HEK293 (cell line): ENCODE data around the gene ZFP3.

Experiments
- FEZF1 ChIP-seq: fragments of 450-650 bp; formaldehyde crosslinking; IDR thresholded peaks from 2 replicates; pipeline ENCODE4 v1.5.1; 2016; ENCODE audit warnings: missing biosample characterization, missing genetic modification characterization
- GLI4 ChIP-seq: fragments of 450-650 bp; formaldehyde crosslinking; IDR thresholded peaks from 2 replicates; pipeline ENCODE4 v1.5.1; 2016; ENCODE audit warnings: missing biosample characterization, missing genetic modification characterization
- KLF10 ChIP-seq: fragments of 450-650 bp; IDR thresholded peaks from 2 replicates; pipeline ENCODE4 v1.5.1; 2018; ENCODE audit warnings: missing biosample characterization, mild to moderate bottlenecking, missing genetic modification characterization
- KLF16 ChIP-seq: fragments of 450-650 bp; formaldehyde crosslinking; IDR thresholded peaks from 2 replicates; pipeline ENCODE4 v1.5.1; 2017; ENCODE audit warnings: missing biosample characterization, missing genetic modification characterization
- OSR2 ChIP-seq: fragments of 450-650 bp; formaldehyde crosslinking; IDR thresholded peaks from 2 replicates; pipeline ENCODE4 v1.5.1; 2016; ENCODE audit warnings: missing biosample characterization, missing genetic modification characterization
- PRDM1 ChIP-seq: fragments of 450-650 bp; formaldehyde crosslinking; IDR thresholded peaks from 2 replicates; pipeline ENCODE4; 2016; ENCODE audit warnings: missing biosample characterization, missing genetic modification characterization
- SETDB1 ChIP-seq: IDR thresholded peaks from one replicate; pipeline ENCODE4 v1.6.1; 2017; ENCODE audit warnings: mild to moderate bottlenecking, low read length, moderate library complexity, mixed read lengths; ENCODE audit not compliant: insufficient read length
- SP3 ChIP-seq: fragments of 450-650 bp; formaldehyde crosslinking; IDR thresholded peaks from 2 replicates; pipeline ENCODE4 v1.5.1; 2016; ENCODE audit warnings: missing biosample characterization, missing genetic modification characterization
- SP7 ChIP-seq: fragments of 450-650 bp; formaldehyde crosslinking; IDR thresholded peaks from 2 replicates; pipeline ENCODE4 v1.5.1; 2016; ENCODE audit warnings: missing biosample characterization, missing genetic modification characterization
- WT1 ChIP-seq: fragments of 450-650 bp; formaldehyde crosslinking; IDR thresholded peaks from 2 replicates; pipeline ENCODE4 v1.5.1; 2016; ENCODE audit warnings: missing biosample characterization, missing genetic modification characterization
- ZBTB20 ChIP-seq: fragments of 450-650 bp; formaldehyde crosslinking; IDR thresholded peaks from 2 replicates; pipeline ENCODE4 v1.5.1; 2016; ENCODE audit warnings: missing biosample characterization, missing genetic modification characterization
- ZBTB21 ChIP-seq: fragments of 450-650 bp; formaldehyde crosslinking; IDR thresholded peaks from 2 replicates; pipeline ENCODE4 v1.5.1; 2017; ENCODE audit warnings: missing biosample characterization, missing genetic modification characterization
- ZEB2 ChIP-seq: fragments of 450-650 bp; formaldehyde crosslinking; IDR thresholded peaks from 2 replicates; pipeline ENCODE4 v1.5.1; 2016; ENCODE audit warnings: missing biosample characterization, missing genetic modification characterization
- ZFHX2 ChIP-seq: fragments of 450-650 bp; formaldehyde crosslinking; conservative IDR thresholded peaks from 2 replicates; pipeline ENCODE4 v1.5.1; 2016; ENCODE audit warnings: missing biosample characterization, missing genetic modification characterization
- ZFP41 ChIP-seq: fragments of 450-650 bp; formaldehyde crosslinking; IDR thresholded peaks from 2 replicates; pipeline ENCODE4 v1.5.1; 2016; ENCODE audit warnings: missing biosample characterization, missing genetic modification characterization, borderline replicate concordance
- ZNF133 ChIP-seq: fragments of 450-650 bp; formaldehyde crosslinking; IDR thresholded peaks from 2 replicates; pipeline ENCODE4 v1.5.1; 2016; ENCODE audit warnings: missing biosample characterization, missing genetic modification characterization
- ZNF155 ChIP-seq: fragments of 450-650 bp; formaldehyde crosslinking; IDR thresholded peaks from 2 replicates; pipeline ENCODE4 v1.5.1; 2016; ENCODE audit warnings: missing biosample characterization, missing genetic modification characterization
- ZNF16 ChIP-seq: fragments of 450-650 bp; formaldehyde crosslinking; IDR thresholded peaks from 2 replicates; pipeline ENCODE4 v1.5.1; 2016; ENCODE audit warnings: low read depth, missing biosample characterization, missing genetic modification characterization
- ZNF2 ChIP-seq: fragments of 450-650 bp; formaldehyde crosslinking; IDR thresholded peaks from 2 replicates; pipeline ENCODE4 v1.5.1; 2016; ENCODE audit warnings: missing biosample characterization, missing genetic modification characterization
- ZNF280D ChIP-seq: fragments of 450-650 bp; formaldehyde crosslinking; IDR thresholded peaks from 2 replicates; pipeline ENCODE4 v1.5.1; 2016; ENCODE audit warnings: missing biosample characterization, missing genetic modification characterization
- ZNF341 ChIP-seq: fragments of 450-650 bp; formaldehyde crosslinking; IDR thresholded peaks from 2 replicates; pipeline ENCODE4; 2016; ENCODE audit warnings: low read depth, missing biosample characterization, missing genetic modification characterization
- ZNF350 ChIP-seq: fragments of 450-650 bp; formaldehyde crosslinking; IDR thresholded peaks from 2 replicates; pipeline ENCODE4 v1.5.0; 2017; ENCODE audit warnings: missing biosample characterization, mild to moderate bottlenecking, missing genetic modification characterization
- ZNF391 ChIP-seq: fragments of 450-650 bp; formaldehyde crosslinking; IDR thresholded peaks from 2 replicates; pipeline ENCODE4 v1.5.1; 2016; ENCODE audit warnings: low read depth, missing biosample characterization, missing genetic modification characterization, borderline replicate concordance
- ZNF501 ChIP-seq: fragments of 450-650 bp; formaldehyde crosslinking; IDR thresholded peaks from 2 replicates; pipeline ENCODE4 v1.5.1; 2016; ENCODE audit warnings: missing biosample characterization, missing genetic modification characterization
- ZNF521 ChIP-seq: fragments of 450-650 bp; formaldehyde crosslinking; IDR thresholded peaks from 2 replicates; pipeline ENCODE4 v1.5.1; 2017; ENCODE audit warnings: missing biosample characterization, mild to moderate bottlenecking, missing genetic modification characterization
- ZNF548 ChIP-seq: fragments of 450-650 bp; formaldehyde crosslinking; IDR thresholded peaks from 2 replicates; pipeline ENCODE4 v1.5.1; 2016; ENCODE audit warnings: missing biosample characterization, missing genetic modification characterization
- ZNF558 ChIP-seq: fragments of 450-650 bp; formaldehyde crosslinking; IDR thresholded peaks from 2 replicates; pipeline ENCODE4 v1.5.1; 2016; ENCODE audit warnings: missing biosample characterization, missing genetic modification characterization
- ZNF580 ChIP-seq: fragments of 450-650 bp; formaldehyde crosslinking; IDR thresholded peaks from 2 replicates; pipeline ENCODE4 v1.5.1; 2016; ENCODE audit warnings: missing biosample characterization, missing genetic modification characterization
- ZNF585B ChIP-seq: fragments of 450-650 bp; formaldehyde crosslinking; IDR thresholded peaks from 2 replicates; pipeline ENCODE4 v1.5.1; 2016; ENCODE audit warnings: missing biosample characterization, missing genetic modification characterization
- ZSCAN18 ChIP-seq: fragments of 450-650 bp; formaldehyde crosslinking; IDR thresholded peaks from 2 replicates; pipeline ENCODE4 v1.5.1; 2016; ENCODE audit warnings: missing biosample characterization, missing genetic modification characterization
- ZSCAN23 ChIP-seq: fragments of 450-650 bp; formaldehyde crosslinking; IDR thresholded peaks from 2 replicates; pipeline ENCODE4 v1.5.1; 2016; ENCODE audit warnings: missing biosample characterization, missing genetic modification characterization
- ZSCAN30 ChIP-seq: fragments of 450-650 bp; IDR thresholded peaks from 2 replicates; pipeline ENCODE4 v1.5.1; 2018; ENCODE audit warnings: missing biosample characterization, mild to moderate bottlenecking, missing genetic modification characterization, moderate library complexity
- ZXDB ChIP-seq: fragments of 450-650 bp; formaldehyde crosslinking; IDR thresholded peaks from 2 replicates; pipeline ENCODE4 v1.5.1; 2016; ENCODE audit warnings: missing biosample characterization, missing genetic modification characterization
- TF ChIP-seq, protein P1 (sequence below): fragments of 450-650 bp; formaldehyde crosslinking; IDR thresholded peaks from 2 replicates; pipeline ENCODE4 v1.5.1; 2016; ENCODE audit warnings: missing biosample characterization, missing genetic modification characterization
- TF ChIP-seq, protein P2 (sequence below): fragments of 450-650 bp; formaldehyde crosslinking; IDR thresholded peaks from 2 replicates; pipeline ENCODE4 v1.5.1; 2017; ENCODE audit warnings: missing biosample characterization, missing genetic modification characterization

ZFP3 gene

DNA sequence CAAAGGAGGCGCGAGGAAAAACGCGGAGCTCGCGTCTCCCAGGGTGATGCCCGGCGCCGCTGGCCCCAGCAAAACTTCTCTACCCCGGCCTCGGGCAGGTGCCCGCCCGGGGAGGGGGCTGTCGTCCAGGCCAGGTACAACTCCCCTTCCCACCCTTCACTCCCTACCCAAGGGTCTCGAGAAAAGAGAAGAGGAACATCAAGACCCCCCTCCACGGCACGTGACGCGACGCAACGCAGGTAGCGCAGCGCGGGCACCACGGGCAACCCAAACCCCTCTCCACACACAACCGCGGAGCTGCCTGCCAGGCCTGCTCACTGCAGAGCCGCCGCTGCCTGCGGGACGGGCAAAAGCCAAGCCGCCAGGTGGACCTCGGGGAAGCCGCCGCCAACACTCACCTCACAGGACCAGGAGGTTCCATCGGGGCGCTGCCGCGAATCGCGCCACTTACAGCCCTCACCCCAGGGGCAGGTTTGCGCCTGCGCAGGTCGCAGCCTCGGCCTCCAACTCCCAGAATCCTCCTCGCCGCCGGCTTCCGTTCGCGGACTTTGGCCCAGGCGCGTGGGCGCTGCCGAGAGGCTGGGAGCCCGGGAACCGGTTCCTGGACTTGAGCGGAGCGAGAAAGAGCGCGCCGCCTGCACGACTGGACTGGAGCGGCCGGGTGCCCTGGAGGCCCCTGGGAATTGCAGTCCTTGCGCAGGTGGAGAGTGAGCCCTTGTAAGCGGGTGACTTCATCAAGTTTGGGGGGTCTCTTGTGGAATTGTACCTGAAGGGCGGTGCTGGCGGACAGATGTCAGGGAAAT, 33.3 kb downstream of the ZFP3 start, which contains the start of gene ZNF232 (continued):
- TF ChIP-seq, protein P1, sequence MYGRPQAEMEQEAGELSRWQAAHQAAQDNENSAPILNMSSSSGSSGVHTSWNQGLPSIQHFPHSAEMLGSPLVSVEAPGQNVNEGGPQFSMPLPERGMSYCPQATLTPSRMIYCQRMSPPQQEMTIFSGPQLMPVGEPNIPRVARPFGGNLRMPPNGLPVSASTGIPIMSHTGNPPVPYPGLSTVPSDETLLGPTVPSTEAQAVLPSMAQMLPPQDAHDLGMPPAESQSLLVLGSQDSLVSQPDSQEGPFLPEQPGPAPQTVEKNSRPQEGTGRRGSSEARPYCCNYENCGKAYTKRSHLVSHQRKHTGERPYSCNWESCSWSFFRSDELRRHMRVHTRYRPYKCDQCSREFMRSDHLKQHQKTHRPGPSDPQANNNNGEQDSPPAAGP (tag by site-specific recombination), result peak; percentile 17; the same call in 1 of the 2 replicates
- TF ChIP-seq ZFP41 (tag by site-specific recombination), result no peak
- peak; percentile 40 for TF ChIP-seq KLF10 (tag by site-specific recombination)
- TF ChIP-seq WT1 (tag by site-specific recombination), result no peak
- TF ChIP-seq, protein P2, sequence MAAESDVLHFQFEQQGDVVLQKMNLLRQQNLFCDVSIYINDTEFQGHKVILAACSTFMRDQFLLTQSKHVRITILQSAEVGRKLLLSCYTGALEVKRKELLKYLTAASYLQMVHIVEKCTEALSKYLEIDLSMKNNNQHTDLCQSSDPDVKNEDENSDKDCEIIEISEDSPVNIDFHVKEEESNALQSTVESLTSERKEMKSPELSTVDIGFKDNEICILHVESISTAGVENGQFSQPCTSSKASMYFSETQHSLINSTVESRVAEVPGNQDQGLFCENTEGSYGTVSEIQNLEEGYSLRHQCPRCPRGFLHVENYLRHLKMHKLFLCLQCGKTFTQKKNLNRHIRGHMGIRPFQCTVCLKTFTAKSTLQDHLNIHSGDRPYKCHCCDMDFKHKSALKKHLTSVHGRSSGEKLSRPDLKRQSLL (tag by site-specific recombination), result 0 out of 2 replicates have a peak, but pooled peaks have one; percentile 59
- peak; percentile 90 for TF ChIP-seq ZSCAN30 (tag by site-specific recombination)
- TF ChIP-seq ZSCAN18, result no peak
- peak; percentile 52; the same call in 1 of the 2 replicates for TF ChIP-seq ZNF501
- peak; percentile 52; the same call in 1 of the 2 replicates for TF ChIP-seq ZNF580 (tag by site-specific recombination)
- no peak for TF ChIP-seq ZNF521 (tag by site-specific recombination)
- 0 out of 2 replicates have a peak, but pooled peaks have one; percentile 62 for TF ChIP-seq SP7 (tag by site-specific recombination)
- peak; percentile 80 for TF ChIP-seq ZFHX2 (tag by site-specific recombination)
- TF ChIP-seq ZEB2 (tag by site-specific recombination), result peak; percentile 65
- TF ChIP-seq PRDM1 (tag by site-specific recombination), result no peak
- no peak for TF ChIP-seq ZNF548 (tag by site-specific recombination)
- peak; percentile 100 for TF ChIP-seq ZBTB20 (tag by site-specific recombination)
- TF ChIP-seq ZNF585B (tag by site-specific recombination), result peak; percentile 25; the same call in 1 of the 2 replicates
- TF ChIP-seq ZNF350 (tag by site-specific recombination), result no peak
- TF ChIP-seq ZBTB21 (tag by site-specific recombination), result no peak
- peak; percentile 87 for TF ChIP-seq ZXDB (tag by site-specific recombination)
- peak; percentile 54; the same call in 1 of the 2 replicates for TF ChIP-seq GLI4 (tag by site-specific recombination)
- TF ChIP-seq SETDB1, result peak; percentile 66
- TF ChIP-seq ZNF558 (tag by site-specific recombination), result no peak
- TF ChIP-seq ZNF155 (tag by site-specific recombination), result no peak
- peak; percentile 53 for TF ChIP-seq SP3
- no peak for TF ChIP-seq ZNF2 (tag by site-specific recombination)
- no peak for TF ChIP-seq ZNF133
- TF ChIP-seq ZSCAN23 (tag by site-specific recombination), result no peak
- peak; percentile 89 for TF ChIP-seq FEZF1 (tag by site-specific recombination)
- TF ChIP-seq ZNF16, result no peak
- no peak for TF ChIP-seq KLF16 (tag by site-specific recombination)
- TF ChIP-seq OSR2 (tag by site-specific recombination), result peak; percentile 75
- TF ChIP-seq ZNF391 (tag by site-specific recombination), result 0 out of 2 replicates have a peak, but pooled peaks have one; percentile 12
- TF ChIP-seq ZNF280D (tag by site-specific recombination), result 0 out of 2 replicates have a peak, but pooled peaks have one; percentile 29
- 0 out of 2 replicates have a peak, but pooled peaks have one; percentile 27 for TF ChIP-seq ZNF341 (tag by site-specific recombination)
